ENCODE data around the gene ADCY2.

The ADCY2 gene

DNA sequence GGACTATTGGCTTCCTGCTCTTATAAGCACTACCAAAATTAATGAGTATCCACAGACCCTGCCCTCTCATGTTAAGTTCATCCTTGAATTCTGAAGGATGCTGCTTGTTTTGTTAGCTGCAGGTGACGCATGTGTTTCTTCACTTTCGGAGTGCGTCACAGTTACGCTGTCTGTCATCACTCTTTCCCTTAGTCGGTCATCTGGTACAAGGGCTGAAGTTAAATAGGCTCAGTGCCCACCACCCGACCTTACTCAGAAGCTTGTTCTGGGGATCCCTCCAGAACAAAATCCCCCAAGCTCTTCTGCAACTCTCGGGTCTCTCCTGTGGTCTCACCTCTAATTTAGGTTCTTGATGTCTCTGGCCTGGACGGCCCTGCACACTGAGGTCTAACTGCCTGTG lies 51.0 kb downstream of the ADCY2 start:
- DNase-seq, result no peak
- no peaks in the 10 kb centered on the region for H3K27me3 ChIP-seq (replicated peaks)
- H3K36me3 ChIP-seq (replicated peaks), result no peaks in the 10 kb centered on the region
- in situ Hi-C loops (cut with HindIII; ENCODE audit: low pct_ligation_motif_present, low sequenced_read_pairs), result no loop called here
- H3K27ac ChIP-seq, result no peak overlapping the region
- H3K4me3 ChIP-seq (ENCODE audit: low read depth, low read length), result no peak overlapping the region
- TF ChIP-seq, protein P1, sequence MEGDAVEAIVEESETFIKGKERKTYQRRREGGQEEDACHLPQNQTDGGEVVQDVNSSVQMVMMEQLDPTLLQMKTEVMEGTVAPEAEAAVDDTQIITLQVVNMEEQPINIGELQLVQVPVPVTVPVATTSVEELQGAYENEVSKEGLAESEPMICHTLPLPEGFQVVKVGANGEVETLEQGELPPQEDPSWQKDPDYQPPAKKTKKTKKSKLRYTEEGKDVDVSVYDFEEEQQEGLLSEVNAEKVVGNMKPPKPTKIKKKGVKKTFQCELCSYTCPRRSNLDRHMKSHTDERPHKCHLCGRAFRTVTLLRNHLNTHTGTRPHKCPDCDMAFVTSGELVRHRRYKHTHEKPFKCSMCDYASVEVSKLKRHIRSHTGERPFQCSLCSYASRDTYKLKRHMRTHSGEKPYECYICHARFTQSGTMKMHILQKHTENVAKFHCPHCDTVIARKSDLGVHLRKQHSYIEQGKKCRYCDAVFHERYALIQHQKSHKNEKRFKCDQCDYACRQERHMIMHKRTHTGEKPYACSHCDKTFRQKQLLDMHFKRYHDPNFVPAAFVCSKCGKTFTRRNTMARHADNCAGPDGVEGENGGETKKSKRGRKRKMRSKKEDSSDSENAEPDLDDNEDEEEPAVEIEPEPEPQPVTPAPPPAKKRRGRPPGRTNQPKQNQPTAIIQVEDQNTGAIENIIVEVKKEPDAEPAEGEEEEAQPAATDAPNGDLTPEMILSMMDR (IDR thresholded peaks at IDR 0.05; ENCODE audit: low read depth, low read length, missing control alignments), result no peak

DNA sequence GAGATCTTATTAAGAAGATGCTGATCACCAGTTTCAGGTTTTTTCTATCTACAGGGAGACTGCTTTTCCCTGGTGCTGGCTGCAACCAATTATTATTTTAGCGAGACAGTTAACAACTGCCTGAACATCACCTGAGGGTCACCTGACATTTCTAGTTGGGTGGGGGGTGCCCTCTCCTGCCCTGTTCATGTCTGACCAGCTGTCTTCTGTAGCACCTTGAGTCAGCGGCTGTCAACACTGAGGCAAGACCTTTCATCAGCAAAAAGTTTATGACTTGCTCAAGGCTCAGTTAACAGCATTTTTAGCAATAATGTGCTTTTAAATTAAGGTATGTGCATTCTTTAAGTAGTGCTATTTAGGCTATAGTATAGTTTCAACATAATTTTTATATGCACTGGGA lies 58.0 kb downstream of the ADCY2 start:
- Histone ChIP-seq H3K27me3 (replicated peaks) (no peaks in the 10 kb centered on the region), H3K36me3 (replicated peaks) (no peaks in the 10 kb centered on the region), H3K4me3 (ENCODE audit: low read depth, low read length) (no peak overlapping the region), H3K27ac (no peak overlapping the region)
- DNase-seq, result no peak
- in situ Hi-C loops (cut with HindIII; ENCODE audit: low pct_ligation_motif_present, low sequenced_read_pairs), result no loop called here
- TF ChIP-seq, protein P1 (IDR thresholded peaks at IDR 0.05; ENCODE audit: low read depth, low read length, missing control alignments), result no peak

DNA sequence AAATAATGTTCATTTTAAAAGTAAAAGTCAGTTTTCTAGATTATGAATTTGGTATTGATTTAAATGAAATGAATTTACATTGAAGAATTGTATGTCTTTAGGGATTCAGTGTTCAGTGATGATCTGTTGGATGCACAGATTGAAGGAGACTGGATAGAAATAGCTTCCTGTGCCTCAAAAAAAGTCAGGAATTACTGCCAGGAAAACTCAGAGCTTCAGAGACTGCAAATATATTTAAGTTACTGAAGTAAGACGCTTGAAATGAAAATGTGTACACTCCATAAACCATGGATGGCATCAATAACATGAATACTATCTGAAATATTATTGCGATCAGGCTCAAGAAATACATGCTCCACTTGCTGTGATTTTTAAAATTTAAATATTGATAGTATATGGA lies 60.3 kb downstream of the ADCY2 start:
- TF ChIP-seq, protein P1 (IDR thresholded peaks at IDR 0.05; ENCODE audit: low read depth, low read length, missing control alignments), result no peak
- Histone ChIP-seq H3K27ac (no peak overlapping the region), H3K36me3 (replicated peaks) (no peaks in the 10 kb centered on the region), H3K4me3 (ENCODE audit: low read depth, low read length) (no peak overlapping the region), H3K27me3 (replicated peaks) (no peaks in the 10 kb centered on the region)
- no peak for DNase-seq
- in situ Hi-C loops (cut with HindIII; ENCODE audit: low pct_ligation_motif_present, low sequenced_read_pairs), result no loop called here

DNA sequence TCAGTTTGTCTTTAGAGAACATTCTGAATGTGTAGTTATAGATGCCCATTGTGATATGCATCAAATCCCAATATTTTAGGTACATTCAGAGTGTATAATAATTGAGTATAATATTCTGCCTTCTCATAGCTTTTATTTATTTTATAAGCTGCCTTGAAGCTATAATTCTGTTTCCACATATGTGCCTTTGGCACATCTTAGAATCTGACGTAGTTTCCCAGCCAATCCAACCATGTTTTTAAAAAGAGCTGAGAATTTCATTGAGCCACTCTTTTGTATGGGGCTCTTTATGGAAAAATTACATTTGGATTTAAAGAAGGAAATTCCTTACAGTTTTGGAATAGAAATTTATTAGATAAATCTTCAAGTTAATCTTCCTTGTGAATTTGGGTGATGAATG lies 65.4 kb downstream of the ADCY2 start:
- no peak for DNase-seq
- Histone ChIP-seq H3K36me3 (replicated peaks) (no peaks in the 10 kb centered on the region), H3K4me3 (ENCODE audit: low read depth, low read length) (no peak overlapping the region), H3K27ac (no peak overlapping the region), H3K27me3 (replicated peaks) (no peaks in the 10 kb centered on the region)
- TF ChIP-seq, protein P1 (IDR thresholded peaks at IDR 0.05; ENCODE audit: low read depth, low read length, missing control alignments), result no peak
- in situ Hi-C loops (cut with HindIII; ENCODE audit: low pct_ligation_motif_present, low sequenced_read_pairs), result no loop called here

DNA sequence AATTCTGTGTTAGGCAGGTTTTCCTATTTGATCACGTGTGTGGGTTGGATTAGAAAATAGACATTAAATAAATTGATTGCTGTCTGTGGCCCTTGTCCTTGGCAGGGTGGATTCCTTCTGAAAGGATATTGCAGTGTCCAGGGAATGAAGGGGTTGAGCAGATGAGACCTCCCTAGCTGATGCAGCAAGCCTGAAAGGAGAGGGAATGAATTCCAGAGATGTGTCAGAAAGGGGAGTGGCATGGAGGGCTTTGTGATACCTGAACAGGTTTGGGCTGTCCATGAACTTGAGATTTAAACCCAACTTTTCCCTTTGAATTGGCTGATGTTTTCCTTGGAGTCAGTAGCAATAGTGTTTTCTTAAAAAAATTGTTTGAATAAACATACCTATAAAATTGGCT lies 66.8 kb downstream of the ADCY2 start:
- Histone ChIP-seq H3K4me3 (ENCODE audit: low read depth, low read length) (no peak overlapping the region), H3K27me3 (replicated peaks) (no peaks in the 10 kb centered on the region), H3K36me3 (replicated peaks) (no peaks in the 10 kb centered on the region), H3K27ac (no peak overlapping the region)
- DNase-seq, result no peak
- in situ Hi-C loops (cut with HindIII; ENCODE audit: low pct_ligation_motif_present, low sequenced_read_pairs), result no loop called here
- TF ChIP-seq, protein P1 (IDR thresholded peaks at IDR 0.05; ENCODE audit: low read depth, low read length, missing control alignments), result no peak

DNA sequence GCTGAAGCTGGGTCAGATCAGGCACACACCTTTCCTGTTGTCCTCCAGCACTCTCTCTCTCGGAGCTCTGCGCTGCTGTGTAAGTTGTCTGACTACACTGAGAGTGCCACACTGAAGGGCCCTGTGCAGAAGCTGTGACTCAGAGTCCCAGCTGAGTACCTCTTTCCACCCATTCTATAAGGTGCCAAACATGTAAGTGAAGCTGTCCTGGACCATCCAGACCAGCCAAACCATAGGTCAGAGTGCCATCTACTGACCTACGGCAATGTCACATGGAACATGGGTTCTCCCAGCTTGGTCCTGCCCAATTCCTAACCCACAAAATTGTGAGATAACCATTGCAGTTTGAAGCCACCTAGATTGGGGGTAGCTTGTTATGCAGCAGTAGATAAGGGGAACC lies 68.2 kb downstream of the ADCY2 start:
- TF ChIP-seq, protein P1 (IDR thresholded peaks at IDR 0.05; ENCODE audit: low read depth, low read length, missing control alignments), result no peak

More for the DNA sequence above, 68.2 kb downstream of the ADCY2 start:
- no peak for DNase-seq
- Histone ChIP-seq H3K27ac (no peak overlapping the region), H3K36me3 (replicated peaks) (no peaks in the 10 kb centered on the region), H3K4me3 (ENCODE audit: low read depth, low read length) (no peak overlapping the region), H3K27me3 (replicated peaks) (no peaks in the 10 kb centered on the region)
- in situ Hi-C loops (cut with HindIII; ENCODE audit: low pct_ligation_motif_present, low sequenced_read_pairs), result no loop called here

Measured in brain microvascular endothelial cell (primary cell).